Choroid plexus epithelial cell (primary cell): ENCODE measurements around the gene NECTIN1.

Experiments
- DNase-seq: peaks from one replicate; pipeline ENCODE4 v3.0.0-alpha.2; 2010; ENCODE audit warnings: low read depth
- H3K4me3 ChIP-seq: 2 replicates; pipeline ENCODE4 v1.5.1; 2011; ENCODE audit warnings: low read depth, mild to moderate bottlenecking, control low read depth, low read length, moderate library complexity
- CTCF ChIP-seq: conservative IDR thresholded peaks from 2 replicates; pipeline ENCODE4 v1.5.1; 2011; ENCODE audit warnings: low read depth, mild to moderate bottlenecking, control low read depth, inconsistent platforms, low read length, moderate library complexity

NECTIN1 gene

GRCh38 chr11:119687373-119688046, 41.5 kb downstream of the NECTIN1 start:
- TF ChIP-seq CTCF = no peak
- no peak for DNase-seq
- H3K4me3 ChIP-seq = no peak overlapping the region

- TF ChIP-seq CTCF = no peak
- no peak for DNase-seq
- no peak overlapping the region for H3K4me3 ChIP-seq
Observed at GRCh38 chr11:119686177-119686882, 42.7 kb downstream of the NECTIN1 start.

GRCh38 chr11:119685111-119685746, 43.8 kb downstream of the NECTIN1 start:
- no peak for DNase-seq
- no peak overlapping the region for H3K4me3 ChIP-seq
- TF ChIP-seq CTCF = no peak

GRCh38 chr11:119684361-119685110, 44.5 kb downstream of the NECTIN1 start:
- H3K4me3 ChIP-seq = no peak overlapping the region
- peak; percentile 59 for DNase-seq
- no peak for TF ChIP-seq CTCF

- no peak for TF ChIP-seq CTCF
- H3K4me3 ChIP-seq = no peak overlapping the region
- DNase-seq = no peak
Observed at GRCh38 chr11:119683783-119684182, 45.2 kb downstream of the NECTIN1 start.

GRCh38 chr11:119681361-119681910, 47.6 kb downstream of the NECTIN1 start:
- DNase-seq = no peak
- no peak overlapping the region for H3K4me3 ChIP-seq
- peak; percentile 25 for TF ChIP-seq CTCF
